Keratinocyte (primary cell): ENCODE data around the gene UBA3. TPM values are rescaled to one million over a fixed set of nuclear protein-coding genes. Genes with fewer than 3 reads are reported as not detected.

ENCODE experiments used
- DNase-seq: peaks from one replicate; pipeline ENCODE4 v3.0.0-alpha.2; 2011; ENCODE audit warnings: low read depth, missing footprints, low spot score
- FAIRE-seq: peaks from 2 replicates; lab custom pipeline; 2011; peaks lifted over from hg19 to GRCh38; lab: Jason Lieb, UNC
- H2AFZ ChIP-seq: 2 replicates; pipeline ENCODE4 v1.6.0; 2012; ENCODE audit warnings: low read length, control low read depth, inconsistent platforms; ENCODE audit not compliant: control insufficient read depth
- H3K27ac ChIP-seq: 2 replicates; pipeline ENCODE4 v1.5.1; 2011; ENCODE audit warnings: low read length; ENCODE audit not compliant: control insufficient read depth, insufficient read depth
- H3K27me3 ChIP-seq: 3 replicates; pipeline ENCODE4 v1.6.0; 2011; ENCODE audit warnings: low read length; ENCODE audit not compliant: control insufficient read depth, insufficient read depth; ENCODE audit errors: extremely low read depth
- H3K36me3 ChIP-seq, 2 experiments: 2 replicates in 1 of 2; 3 replicates in 1 of 2; pipeline ENCODE4 v1.5.1; 2011; ENCODE audit warnings: low read length in 2 of 2, mild to moderate bottlenecking in 1 of 2; ENCODE audit not compliant: control insufficient read depth in 2 of 2, insufficient read depth in 2 of 2; ENCODE audit errors: extremely low read depth in 1 of 2
- H3K4me1 ChIP-seq: 3 replicates; pipeline ENCODE4 v1.5.1; 2011; ENCODE audit warnings: low read length; ENCODE audit not compliant: control insufficient read depth, insufficient read depth; ENCODE audit errors: extremely low read depth
- H3K4me2 ChIP-seq: 3 replicates; pipeline ENCODE4 v1.6.0; 2011; ENCODE audit warnings: low read depth, low read length; ENCODE audit not compliant: control insufficient read depth, insufficient read depth; ENCODE audit errors: extremely low read depth
- H3K4me3 ChIP-seq, 3 experiments: fragments of 200-600 bp in 1 of 3; sonication (generic) in 1 of 3; 2 replicates in 2 of 3; 3 replicates in 1 of 3; pipeline ENCODE4 v1.5.1; 2011 to 2016; ENCODE audit warnings: low read length in 3 of 3, mild to moderate bottlenecking in 3 of 3, control low read depth in 2 of 3, inconsistent platforms in 1 of 3, low read depth in 1 of 3, mixed read lengths in 1 of 3, mixed run types in 1 of 3, moderate library complexity in 1 of 3; ENCODE audit not compliant: control insufficient read depth in 2 of 3, insufficient read depth in 2 of 3; ENCODE audit errors: extremely low read depth in 1 of 3
- H3K79me2 ChIP-seq: 2 replicates; pipeline ENCODE4 v1.6.0; 2012; ENCODE audit warnings: low read length; ENCODE audit not compliant: control insufficient read depth, insufficient read depth
- H3K9ac ChIP-seq: 3 replicates; pipeline ENCODE4 v1.6.0; 2011; ENCODE audit warnings: low read length; ENCODE audit not compliant: control insufficient read depth, insufficient read depth; ENCODE audit errors: extremely low read depth
- H3K9me1 ChIP-seq: 3 replicates; pipeline ENCODE4 v1.6.0; 2011; ENCODE audit warnings: low read length; ENCODE audit not compliant: control insufficient read depth, insufficient read depth; ENCODE audit errors: extremely low read depth
- H3K9me3 ChIP-seq: 2 replicates; pipeline ENCODE4 v1.5.1; 2012; ENCODE audit warnings: low read depth, low read length; ENCODE audit not compliant: control insufficient read depth
- H4K20me1 ChIP-seq: 3 replicates; pipeline ENCODE4 v1.6.0; 2011; ENCODE audit warnings: low read length; ENCODE audit not compliant: control insufficient read depth, insufficient read depth; ENCODE audit errors: extremely low read depth
- EZH2 ChIP-seq: IDR thresholded peaks from one replicate; pipeline ENCODE4 v1.6.1; 2012; ENCODE audit warnings: inconsistent platforms, mild to moderate bottlenecking, low read length, moderate library complexity
- dilution Hi-C: fragments of 300-500 bp; cut with MboI; formaldehyde crosslinking; loops from one replicate; pipeline ENCODE4 v1.7.0; 2020; ENCODE audit warnings: low sequenced_read_pairs; ENCODE audit not compliant: extremely low pct_ligation_motif_present
- polyA plus RNA-seq, 5 experiments: library from polyadenylated mRNA; depleted of rRNA in 3 of 5; stranded (reverse) in 3 of 5; stranded (forward) in 1 of 5; unstranded in 1 of 5; fragments of >200 nt; gene quantifications; 1 replicate in 1 of 5; 2 replicates in 3 of 5; 3 replicates in 1 of 5; pipeline versions ENCODE4 v1.2.1 to v1.2.3, GENCODE V29; 2011 to 2012; ENCODE audit warnings: missing spikeins in 2 of 5, low read depth in 1 of 5, low replicate concordance in 1 of 5
- TF ChIP-seq, protein P1 (sequence below), 3 experiments: IDR thresholded peaks in 1 of 3; conservative IDR thresholded peaks in 1 of 3; optimal IDR thresholded peaks in 1 of 3; 2 replicates in 2 of 3; 3 replicates in 1 of 3; pipeline versions ENCODE3 to v1.5.1; 2011; ENCODE audit warnings: low read length in 3 of 3, mild to moderate bottlenecking in 3 of 3, moderate library complexity in 2 of 3, control low read depth in 1 of 3, inconsistent platforms in 1 of 3; ENCODE audit not compliant: insufficient read depth in 2 of 3; ENCODE audit errors: extremely low read depth in 1 of 3

UBA3 gene
- polyA plus RNA-seq, 1 donor (not counting 4 experiments of a cell fraction or from before 2014, with no cell fraction given) = 125 TPM

DNA sequence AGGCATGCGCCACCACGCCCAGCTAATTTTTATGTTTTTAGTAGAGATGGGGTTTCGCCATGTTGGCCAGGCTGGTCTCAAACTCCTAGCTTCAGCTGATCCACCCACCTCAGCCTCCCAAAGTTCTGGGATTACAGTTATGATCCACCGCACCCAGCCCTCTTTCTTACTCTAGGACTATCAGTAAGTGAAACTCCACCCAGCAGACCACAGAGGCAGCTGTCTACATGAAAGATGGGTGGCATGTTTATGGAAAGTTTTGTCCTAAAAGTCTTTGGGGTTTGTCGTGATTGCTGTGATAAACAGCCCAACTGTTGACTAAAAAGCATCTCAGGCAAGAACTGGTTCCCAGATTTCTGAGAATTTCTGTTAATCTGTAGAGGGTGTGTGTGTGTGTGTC lies 15.5 kb upstream of the UBA3 start:
- Histone ChIP-seq H3K4me1 (peaks cover 23% of the 10 kb centered on the region), H3K79me2 (peaks cover 43% of the 10 kb centered on the region)

DNA sequence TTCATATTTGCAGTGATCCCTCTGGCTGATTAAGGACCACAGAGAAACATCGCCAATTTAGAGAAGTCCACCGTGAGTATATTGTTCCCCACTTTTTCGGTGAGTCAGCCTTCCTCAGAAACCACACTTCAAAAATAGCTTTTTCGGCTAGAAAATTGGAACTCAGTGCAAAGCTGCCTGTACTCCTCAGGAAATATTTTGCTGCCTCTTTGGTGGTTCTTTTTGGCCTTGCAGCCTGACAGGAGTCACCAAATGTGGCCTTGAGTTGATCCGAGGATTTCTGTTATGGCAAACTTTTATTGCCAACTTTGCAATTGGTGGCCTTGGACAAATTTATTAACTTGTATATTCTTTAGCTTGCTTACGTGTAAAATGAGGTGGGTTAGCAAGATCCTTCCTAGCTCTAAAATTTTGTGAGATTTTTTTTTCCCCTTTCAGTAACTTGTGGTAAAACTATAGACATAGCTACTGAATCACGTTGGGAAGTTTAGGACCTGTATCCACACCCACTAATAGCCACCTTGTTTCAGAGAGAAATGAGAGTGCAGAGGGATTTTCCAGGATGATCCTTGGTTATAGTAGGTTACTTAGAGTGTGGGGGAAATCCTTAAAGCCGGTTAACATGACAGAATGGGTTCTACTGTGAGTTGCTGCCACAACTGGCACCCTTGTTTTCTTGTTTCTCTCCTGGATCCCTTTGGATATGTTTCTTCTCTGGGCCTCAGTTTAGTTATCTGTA lies 14.5 kb upstream of the UBA3 start:
- Histone ChIP-seq H3K27ac (no peak overlapping the region), H3K4me2 (no peak overlapping the region), H3K9ac (no peak overlapping the region), H2AFZ (no peak overlapping the region), H3K4me3 (no peak overlapping the region), H3K79me2 (peaks cover 47% of the 10 kb centered on the region), H3K27me3 (no peaks in the 10 kb centered on the region), H3K4me1 (peaks cover 32% of the 10 kb centered on the region), H3K9me3 (no peaks in the 10 kb centered on the region), H3K36me3 (peaks cover 4 to 7% of the 10 kb centered on the region in 2 experiments), H4K20me1 (no peaks in the 10 kb centered on the region), H3K9me1 (no peaks in the 10 kb centered on the region)
- no peak for TF ChIP-seq EZH2
- TF ChIP-seq, protein P1, sequence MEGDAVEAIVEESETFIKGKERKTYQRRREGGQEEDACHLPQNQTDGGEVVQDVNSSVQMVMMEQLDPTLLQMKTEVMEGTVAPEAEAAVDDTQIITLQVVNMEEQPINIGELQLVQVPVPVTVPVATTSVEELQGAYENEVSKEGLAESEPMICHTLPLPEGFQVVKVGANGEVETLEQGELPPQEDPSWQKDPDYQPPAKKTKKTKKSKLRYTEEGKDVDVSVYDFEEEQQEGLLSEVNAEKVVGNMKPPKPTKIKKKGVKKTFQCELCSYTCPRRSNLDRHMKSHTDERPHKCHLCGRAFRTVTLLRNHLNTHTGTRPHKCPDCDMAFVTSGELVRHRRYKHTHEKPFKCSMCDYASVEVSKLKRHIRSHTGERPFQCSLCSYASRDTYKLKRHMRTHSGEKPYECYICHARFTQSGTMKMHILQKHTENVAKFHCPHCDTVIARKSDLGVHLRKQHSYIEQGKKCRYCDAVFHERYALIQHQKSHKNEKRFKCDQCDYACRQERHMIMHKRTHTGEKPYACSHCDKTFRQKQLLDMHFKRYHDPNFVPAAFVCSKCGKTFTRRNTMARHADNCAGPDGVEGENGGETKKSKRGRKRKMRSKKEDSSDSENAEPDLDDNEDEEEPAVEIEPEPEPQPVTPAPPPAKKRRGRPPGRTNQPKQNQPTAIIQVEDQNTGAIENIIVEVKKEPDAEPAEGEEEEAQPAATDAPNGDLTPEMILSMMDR (optimal IDR thresholded peaks at IDR 0.05 in 1 of 3, IDR thresholded peaks at IDR 0.05 in 1 of 3, conservative IDR thresholded peaks at IDR 0.05 in 1 of 3; ENCODE audit: extremely low read depth in 1 of 3, insufficient read depth in 2 of 3, low read length in 3 of 3) = no peak
- FAIRE-seq (no peak), DNase-seq (no peak)
- dilution Hi-C loops = no loop called here

More for the DNA sequence above, 15.5 kb upstream of the UBA3 start:
- Histone ChIP-seq H3K9me1 (no peaks in the 10 kb centered on the region), H3K27ac (no peak overlapping the region), H3K27me3 (no peaks in the 10 kb centered on the region), H2AFZ (no peak overlapping the region), H3K9me3 (no peaks in the 10 kb centered on the region), H3K4me2 (no peak overlapping the region), H3K4me3 (no peak overlapping the region), H3K36me3 (peaks cover 4 to 7% of the 10 kb centered on the region in 2 experiments), H3K9ac (no peak overlapping the region), H4K20me1 (no peaks in the 10 kb centered on the region)
- TF ChIP-seq, protein P1 (optimal IDR thresholded peaks at IDR 0.05 in 1 of 3, IDR thresholded peaks at IDR 0.05 in 1 of 3, conservative IDR thresholded peaks at IDR 0.05 in 1 of 3; ENCODE audit: extremely low read depth in 1 of 3, insufficient read depth in 2 of 3, low read length in 3 of 3) = no peak
- no peak for TF ChIP-seq EZH2
- DNase-seq (no peak), FAIRE-seq (no peak)
- dilution Hi-C loops = no loop called here
